Measurements from ENCODE around the gene SEMA5A. TPM values are rescaled to one million over a fixed set of nuclear protein-coding genes. Genes with fewer than 3 reads are reported as not detected.

The SEMA5A gene
- total and polyA plus RNA-seq, 5 experiments from 2014 or later = not detected

GRCh38 chr5:9063615-9064245 lies 482.1 kb downstream of the SEMA5A start:
- peaks cover 0 to 27% (median 8%) of the 10 kb centered on the region in 9 donors for H3K9me3 Mint-ChIP-seq
- H3K4me1 Mint-ChIP-seq = no peaks in the 10 kb centered on the region
- POLR2A ChIA-PET = no interaction called here
- DNase-seq (no peak), ATAC-seq (no peak)
- H3K36me3 Mint-ChIP-seq = no peaks in the 10 kb centered on the region
- no peak overlapping the region for H3K27ac Mint-ChIP-seq
- peaks cover 0 to 5% (median 0%) of the 10 kb centered on the region in 5 donors for H3K27me3 Mint-ChIP-seq
- H3K4me3 Mint-ChIP-seq = no peak overlapping the region

DNA sequence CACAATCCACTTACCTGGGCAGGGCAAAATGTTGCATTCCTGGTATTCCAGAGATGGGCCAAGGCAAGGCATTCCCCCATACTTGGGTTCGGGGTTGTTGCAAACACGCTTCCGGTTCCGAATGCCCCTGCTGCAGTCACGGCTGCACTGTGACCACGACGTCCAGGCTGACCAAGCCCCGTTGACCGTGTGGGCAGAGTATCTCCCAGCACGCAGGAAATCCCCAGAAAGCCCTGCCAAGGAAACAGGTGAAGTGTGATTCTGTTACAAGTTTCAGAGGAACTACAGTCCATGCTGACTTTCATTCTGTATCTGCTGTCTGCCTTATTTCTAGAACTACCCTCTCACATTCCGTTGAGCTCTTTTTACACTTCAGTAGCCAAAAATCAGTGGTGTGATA lies 483.0 kb downstream of the SEMA5A start:
- DNase-seq (no peak), ATAC-seq (no peak)
- peaks cover 0 to 5% (median 0%) of the 10 kb centered on the region in 5 donors for H3K27me3 Mint-ChIP-seq
- no peaks in the 10 kb centered on the region for H3K36me3 Mint-ChIP-seq
- H3K27ac Mint-ChIP-seq = no peak overlapping the region
- POLR2A ChIA-PET = no interaction called here
- H3K4me3 Mint-ChIP-seq = no peak overlapping the region
- peaks cover 0 to 27% (median 8%) of the 10 kb centered on the region in 9 donors for H3K9me3 Mint-ChIP-seq
- no peaks in the 10 kb centered on the region for H3K4me1 Mint-ChIP-seq

GRCh38 chr5:9059920-9060691 lies 485.8 kb downstream of the SEMA5A start:
- Mint-ChIP-seq H3K27ac (no peak overlapping the region), H3K4me3 (no peak overlapping the region), H3K4me1 (no peaks in the 10 kb centered on the region), H3K9me3 (peaks cover 0 to 27% (median 8%) of the 10 kb centered on the region in 9 donors), H3K36me3 (no peaks in the 10 kb centered on the region), H3K27me3 (peaks cover 0 to 5% (median 0%) of the 10 kb centered on the region in 5 donors)
- POLR2A ChIA-PET = no interaction called here
- no peak for ATAC-seq
- no peak for DNase-seq

- ATAC-seq = no peak
- no peak for DNase-seq
- peaks cover 0 to 5% (median 0%) of the 10 kb centered on the region in 5 donors for H3K27me3 Mint-ChIP-seq
- H3K4me1 Mint-ChIP-seq = no peaks in the 10 kb centered on the region
- peaks cover 0 to 15% (median 5%) of the 10 kb centered on the region in 9 donors for H3K9me3 Mint-ChIP-seq
- no peaks in the 10 kb centered on the region for H3K36me3 Mint-ChIP-seq
- no peak overlapping the region for H3K4me3 Mint-ChIP-seq
- H3K27ac Mint-ChIP-seq = no peak overlapping the region
- POLR2A ChIA-PET = no interaction called here
Measured at GRCh38 chr5:9058666-9059065, 487.2 kb downstream of the SEMA5A start.

- H3K27me3 Mint-ChIP-seq = peaks cover 0 to 5% (median 0%) of the 10 kb centered on the region in 5 donors
- DNase-seq (no peak), ATAC-seq (no peak)
- no peaks in the 10 kb centered on the region for H3K36me3 Mint-ChIP-seq
- POLR2A ChIA-PET = no interaction called here
- H3K4me3 Mint-ChIP-seq = no peak overlapping the region
- H3K9me3 Mint-ChIP-seq = peaks cover 0 to 11% (median 5%) of the 10 kb centered on the region in 9 donors
- no peak overlapping the region for H3K27ac Mint-ChIP-seq
- no peaks in the 10 kb centered on the region for H3K4me1 Mint-ChIP-seq
Measured at GRCh38 chr5:9058161-9058560, 487.7 kb downstream of the SEMA5A start.

- POLR2A ChIA-PET = no interaction called here
- Mint-ChIP-seq H3K4me3 (no peak overlapping the region), H3K4me1 (no peaks in the 10 kb centered on the region), H3K9me3 (peaks cover 0 to 11% (median 2%) of the 10 kb centered on the region in 9 donors), H3K27ac (no peak overlapping the region), H3K36me3 (no peaks in the 10 kb centered on the region), H3K27me3 (peaks cover 0 to 5% (median 0%) of the 10 kb centered on the region in 5 donors)
- DNase-seq = no peak
- ATAC-seq = no peak
Measured at GRCh38 chr5:9057406-9058000, 488.4 kb downstream of the SEMA5A start.

DNA sequence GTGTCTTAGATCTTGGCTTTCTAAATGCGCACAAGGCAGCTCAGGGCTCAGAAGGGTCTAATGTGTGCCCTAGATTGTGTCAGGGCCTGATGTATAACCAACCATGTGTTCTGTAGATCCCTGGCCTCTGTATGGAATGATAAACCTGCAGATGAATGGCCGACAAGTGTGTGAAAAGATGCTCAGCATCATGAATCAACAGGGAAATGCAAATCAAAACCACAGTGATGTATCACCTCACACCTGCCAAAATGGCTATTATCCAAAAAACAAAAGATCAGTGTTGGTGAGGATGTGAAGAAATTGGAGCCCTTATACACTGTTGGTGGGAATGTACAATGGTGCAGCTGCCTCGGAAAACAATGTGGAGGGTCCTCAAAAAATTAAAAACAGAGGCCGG lies 489.8 kb downstream of the SEMA5A start:
- Mint-ChIP-seq H3K4me1 (no peaks in the 10 kb centered on the region), H3K27ac (no peak overlapping the region), H3K4me3 (no peak overlapping the region), H3K36me3 (no peaks in the 10 kb centered on the region), H3K27me3 (no peaks in the 10 kb centered on the region), H3K9me3 (peaks cover 0 to 7% (median 2%) of the 10 kb centered on the region in 9 donors)
- POLR2A ChIA-PET = no interaction called here
- ATAC-seq (no peak), DNase-seq (no peak)

DNA sequence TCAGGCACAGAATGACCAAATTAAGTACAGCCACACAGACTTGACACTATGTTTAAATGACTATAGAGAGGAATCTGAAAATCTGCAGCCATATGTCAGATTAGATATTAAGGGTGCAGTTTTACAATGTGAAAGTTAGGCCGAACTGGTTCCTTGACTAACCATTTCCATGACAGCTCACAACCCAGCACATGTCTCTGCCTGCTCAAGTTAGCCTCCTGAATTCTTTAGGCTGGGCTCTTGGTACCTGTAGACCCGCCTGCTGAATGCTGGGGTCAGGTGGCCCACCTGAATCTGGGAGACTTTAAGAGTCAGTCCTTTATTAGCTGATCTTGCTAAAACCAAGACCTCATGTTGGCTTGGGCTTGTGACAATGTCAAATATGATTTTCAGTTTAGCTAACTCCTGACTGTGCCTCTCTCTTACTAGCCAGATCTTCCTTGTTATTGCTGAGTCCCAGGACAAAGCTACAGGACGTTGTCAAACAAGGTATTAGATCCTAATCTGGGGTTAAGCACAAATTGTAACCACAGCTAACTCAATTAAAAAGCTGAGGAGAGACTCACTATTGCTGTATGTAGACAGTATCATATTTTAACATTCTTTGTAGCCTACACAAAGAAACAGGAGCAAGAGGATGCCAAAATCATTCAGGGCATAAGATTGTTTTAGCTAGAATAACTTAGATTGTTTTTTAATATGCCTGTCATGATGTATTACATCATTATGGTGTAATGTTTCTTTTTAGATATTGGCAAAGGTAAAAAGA lies 490.9 kb downstream of the SEMA5A start:
- ATAC-seq (no peak), DNase-seq (no peak)
- Mint-ChIP-seq H3K27ac (no peak overlapping the region), H3K9me3 (peaks cover 0 to 8% (median 0%) of the 10 kb centered on the region in 9 donors), H3K4me1 (no peaks in the 10 kb centered on the region), H3K36me3 (no peaks in the 10 kb centered on the region), H3K27me3 (no peaks in the 10 kb centered on the region), H3K4me3 (no peak overlapping the region)
- POLR2A ChIA-PET = no interaction called here

- Mint-ChIP-seq H3K9me3 (peaks cover 0 to 8% (median 0%) of the 10 kb centered on the region in 9 donors), H3K36me3 (no peaks in the 10 kb centered on the region), H3K4me3 (no peak overlapping the region)
Measured at GRCh38 chr5:9054322-9054721, 491.6 kb downstream of the SEMA5A start.

GRCh38 chr5:9052421-9052820 lies 493.5 kb downstream of the SEMA5A start:
- Mint-ChIP-seq H3K4me3 (no peak overlapping the region), H3K27ac (no peak overlapping the region), H3K27me3 (no peaks in the 10 kb centered on the region), H3K9me3 (peaks cover 0 to 8% (median 0%) of the 10 kb centered on the region in 9 donors), H3K36me3 (no peaks in the 10 kb centered on the region), H3K4me1 (no peaks in the 10 kb centered on the region)
- POLR2A ChIA-PET = no interaction called here
- DNase-seq = no peak
- ATAC-seq = no peak

More at GRCh38 chr5:9054322-9054721, 491.6 kb downstream of the SEMA5A start:
- POLR2A ChIA-PET = no interaction called here
- Mint-ChIP-seq H3K27me3 (no peaks in the 10 kb centered on the region), H3K4me1 (no peaks in the 10 kb centered on the region), H3K27ac (no peak overlapping the region)
- no peak for DNase-seq
- no peak for ATAC-seq

- Mint-ChIP-seq H3K4me1 (no peaks in the 10 kb centered on the region), H3K27me3 (no peaks in the 10 kb centered on the region)
Measured at GRCh38 chr5:9051779-9052178, 494.1 kb downstream of the SEMA5A start.

DNA sequence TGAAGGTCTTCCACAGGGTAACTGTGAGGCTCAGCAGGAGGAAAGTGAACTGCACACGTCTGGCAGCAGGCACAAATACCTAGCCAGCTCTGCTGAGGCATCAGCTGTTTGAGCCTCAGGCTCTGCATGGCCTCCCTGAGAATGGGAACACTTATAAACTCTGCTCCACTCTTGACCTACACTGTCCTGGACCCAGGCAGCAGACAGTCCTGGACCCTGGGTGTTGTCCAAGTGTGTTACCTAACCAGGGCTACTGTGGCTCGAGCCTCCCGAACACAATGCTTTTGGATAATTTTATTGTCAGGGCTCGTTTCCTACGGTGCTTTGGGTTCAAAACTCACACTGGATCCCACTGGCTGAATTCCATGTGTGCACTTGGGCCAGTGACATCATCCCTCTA lies 497.9 kb downstream of the SEMA5A start:
- Mint-ChIP-seq H3K9me3 (peaks cover 0 to 4% (median 0%) of the 10 kb centered on the region in 9 donors), H3K27ac (no peak overlapping the region), H3K4me1 (no peaks in the 10 kb centered on the region), H3K36me3 (no peaks in the 10 kb centered on the region), H3K4me3 (no peak overlapping the region), H3K27me3 (no peaks in the 10 kb centered on the region)
- POLR2A ChIA-PET = no interaction called here
- no peak for ATAC-seq
- DNase-seq = no peak

More at GRCh38 chr5:9051779-9052178, 494.1 kb downstream of the SEMA5A start:
- ATAC-seq = no peak
- POLR2A ChIA-PET = no interaction called here
- H3K4me3 Mint-ChIP-seq = no peak overlapping the region
- no peak overlapping the region for H3K27ac Mint-ChIP-seq
- DNase-seq = no peak
- peaks cover 0 to 8% (median 0%) of the 10 kb centered on the region in 9 donors for H3K9me3 Mint-ChIP-seq
- no peaks in the 10 kb centered on the region for H3K36me3 Mint-ChIP-seq
